Heart left ventricle (tissue), 16 donors: Measurements from ENCODE around the gene DRGX. TPM values are rescaled to one million over a fixed set of nuclear protein-coding genes. Genes with fewer than 3 reads are reported as not detected.

Experiments used
- ATAC-seq, 4 donors: fragments of 200-7000 bp; cut with Tn5 transposase; one replicate each; pipeline ENCODE4 v1.9.1; 2020 to 2022; ENCODE audit warnings: moderate library complexity in 4 of 4, mild to moderate bottlenecking in 3 of 4, moderate number of reproducible peaks in 1 of 4
- DNase-seq, 5 donors: peaks; one replicate each; pipeline ENCODE4 v3.0.0-alpha.2; 2020
- H3K27ac ChIP-seq, 12 donors: fragments of 200-600 bp; sonication (generic) in 4 of 12; one replicate each; pipeline versions ENCODE4 v1.5.0 to v1.8.0; 2016 to 2022; ENCODE audit warnings: mild to moderate bottlenecking in 2 of 12
- H3K27me3 ChIP-seq, 9 donors: fragments of 200-600 bp; sonication (generic) in 2 of 9; one replicate each; pipeline versions ENCODE4 v1.5.1 to v1.8.0; 2016 to 2022; ENCODE audit warnings: mild to moderate bottlenecking in 3 of 9
- H3K36me3 ChIP-seq, 9 donors: fragments of 200-600 bp; sonication (generic) in 2 of 9; one replicate each; pipeline versions ENCODE4 v1.5.0 to v1.8.0; 2018 to 2022; ENCODE audit warnings: mild to moderate bottlenecking in 2 of 9
- H3K4me1 ChIP-seq, 12 donors: fragments of 200-600 bp; sonication (generic) in 4 of 12; one replicate each; pipeline versions ENCODE4 v1.5.0 to v1.8.0; 2016 to 2022; ENCODE audit warnings: mild to moderate bottlenecking in 3 of 12
- H3K4me3 ChIP-seq, 12 donors: fragments of 200-600 bp; sonication (generic) in 4 of 12; one replicate each; pipeline versions ENCODE4 v1.5.0 to v1.8.0; 2017 to 2022; ENCODE audit warnings: mild to moderate bottlenecking in 9 of 12, moderate library complexity in 4 of 12
- H3K9me3 ChIP-seq, 12 donors: fragments of 200-600 bp; sonication (generic) in 4 of 12; one replicate each; pipeline versions ENCODE4 v1.5.0 to v1.8.0; 2016 to 2022; ENCODE audit warnings: mild to moderate bottlenecking in 1 of 12
- POLR2A ChIP-seq, 2 donors: fragments of 450-650 bp; IDR thresholded peaks; one replicate each; pipeline ENCODE4 v1.6.1; 2017; ENCODE audit warnings: antibody characterized with exemption in 2 of 2, mild to moderate bottlenecking in 2 of 2, moderate library complexity in 2 of 2
- WGBS, 4 donors: extraction: QIAGEN DNeasy Blood & Tissue Kit in 2 of 4; methylation state at CpG; one replicate each; pipeline versions ENCODE4 v1.1.5 to v1.1.7; 2013 to 2018; 5-methylcytosine and 5-hydroxymethylcytosine counted together
- intact Hi-C, 10 donors: fragments of 100-400 bp; cut with DNase I; formaldehyde crosslinking; loops; one replicate each; pipeline versions ENCODE4 v1.11.1 to v1.14.2; 2022
- long read RNA-seq, 3 donors: library from polyadenylated mRNA; unstranded; transcript quantifications; one replicate each; pipeline ENCODE4 v2.0.0, GENCODE V29; 2020 to 2021
- polyA plus RNA-seq, 2 donors: library from polyadenylated mRNA; stranded (reverse); fragments of 200-250 nt; gene quantifications; one replicate each; pipeline ENCODE4 v1.2.3, GENCODE V29; 2013
- total RNA-seq, 9 donors: library from RNA; depleted of rRNA in 2 of 9; stranded (reverse); fragments of >200 nt in 2 of 9; fragmentation: NEBNext Ultra II Directional in 3 of 9; extraction: Animal tissue kit (Norgen Biotek cat#: 25700) in 3 of 9; gene quantifications; one replicate each; pipeline versions ENCODE4 v1.1.0 to v1.2.4, GENCODE V29; 2016 to 2023
- TF ChIP-seq, protein P1 (sequence below), 12 donors: fragments of 200-600 bp; sonication (generic) in 4 of 12; IDR thresholded peaks; one replicate each; pipeline versions ENCODE4 v1.5.0 to v1.8.0; 2018 to 2022; ENCODE audit warnings: antibody characterized with exemption in 12 of 12, mild to moderate bottlenecking in 5 of 12
- donor health status: ischemic (EF 13 %, LVEDD 7.1; RV severe dilation, severe dysfunction).
- donor health status: healthy with polysubstance abuse.
- donor health status: DM: no; HTN: yes; CAD: no.
- donor health status: DM: no; HTN: no; CAD: no.
- donor health status: ischemic (EF 25% LVEDD 6.9; RV normal size, moderate dysfunction).
- donor health status: ischemic (EF 25% LVEDD 5.7; RV mildly dilated, moderate dysfunction).
- donor health status: healthy.
- donor health status: DM: yes; HTN: yes; CAD: no.
- donor health status: ischemic (EF 35%, LVEDD 5.7; RV mildly dilated, moderate dysfunction).
- donor health status: nonischemic (EF 11% LVEDD 7.7; RV severe dilation, severe dysfunction).
- donor health status: DM: yes; HTN: yes; CAD: no.
- donor health status: PGD.
- donor health status: ischemic (EF 29% LVEDD 5.4; RV normal size, mild dysfunction).
- donor health status: nonischemic (EF 23%, LVEDD 6.1; RV moderate dilation, normal function).

The DRGX gene
- not detected for total RNA-seq
- not detected for polyA plus RNA-seq
- long read RNA-seq, donor 1: 0 reads
- long read RNA-seq, donor 2: 0 reads
- long read RNA-seq, donor 3: 0 reads

DNA sequence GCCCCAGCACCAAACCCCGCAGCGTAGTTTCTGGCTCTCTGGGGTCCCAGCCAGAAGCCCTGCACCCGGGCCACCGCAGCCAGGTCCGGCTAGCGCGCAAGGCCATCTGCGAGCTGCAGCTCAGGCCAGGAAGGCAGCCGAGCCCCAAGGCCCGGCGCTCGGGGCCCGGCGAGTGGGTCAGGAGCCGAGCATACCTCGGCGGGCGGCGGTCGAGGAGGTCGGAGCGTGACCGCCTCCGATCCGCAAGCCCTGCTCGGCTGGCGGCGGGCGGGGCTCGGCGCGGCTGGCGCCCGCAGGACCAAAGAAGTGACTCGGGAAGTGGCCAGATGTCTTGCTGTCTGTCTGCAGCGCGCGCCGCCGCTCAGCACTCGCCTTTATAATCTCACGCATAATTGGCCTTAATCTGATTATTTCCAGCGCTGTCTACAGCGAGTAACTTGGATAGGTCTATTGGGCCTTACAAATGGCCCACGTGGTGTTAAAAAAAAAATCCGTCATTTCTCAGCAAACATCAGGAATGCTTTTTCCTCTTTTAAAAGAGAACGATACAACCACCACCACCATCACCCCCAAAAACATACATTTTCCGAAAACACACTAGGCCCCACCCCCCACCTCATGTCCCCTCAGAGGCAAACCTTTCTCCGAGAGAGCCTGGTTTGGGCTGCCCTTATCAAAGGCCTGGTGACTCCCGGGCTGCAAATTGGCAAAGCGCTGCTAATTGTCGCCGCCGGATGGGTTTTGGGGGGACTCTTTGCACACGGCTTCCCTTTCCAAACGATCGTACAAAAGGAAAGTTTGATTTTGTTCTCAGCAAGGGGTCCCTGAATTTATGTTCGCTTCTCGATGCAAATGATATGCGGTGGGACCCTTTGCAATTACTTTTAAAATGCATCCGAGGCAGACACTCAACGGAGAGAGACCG, at the start of gene DRGX:
DRGX (minus strand) TSS at position 349 of the 925 bp plus-strand sequence. CDS start 649 bp downstream, outside the sequence.
- intact Hi-C loops: no loop called here
- H3K4me3 ChIP-seq: peak within 1 kb of the TSS in 4 of 12 donors; percentile 7 to 27 (median 14)
- peaks cover 0 to 40% (median 27%) of the 10 kb centered on the region in 12 donors for H3K4me1 ChIP-seq
- DNase-seq (no peak), ATAC-seq (no peak)
- peaks cover 56 to 100% (median 81%) of the 10 kb centered on the region in 9 donors for H3K27me3 ChIP-seq
- no peaks in the 10 kb centered on the region for H3K36me3 ChIP-seq
- TF ChIP-seq POLR2A (IDR thresholded peaks at IDR 0.05): no peak
- TF ChIP-seq, protein P1, sequence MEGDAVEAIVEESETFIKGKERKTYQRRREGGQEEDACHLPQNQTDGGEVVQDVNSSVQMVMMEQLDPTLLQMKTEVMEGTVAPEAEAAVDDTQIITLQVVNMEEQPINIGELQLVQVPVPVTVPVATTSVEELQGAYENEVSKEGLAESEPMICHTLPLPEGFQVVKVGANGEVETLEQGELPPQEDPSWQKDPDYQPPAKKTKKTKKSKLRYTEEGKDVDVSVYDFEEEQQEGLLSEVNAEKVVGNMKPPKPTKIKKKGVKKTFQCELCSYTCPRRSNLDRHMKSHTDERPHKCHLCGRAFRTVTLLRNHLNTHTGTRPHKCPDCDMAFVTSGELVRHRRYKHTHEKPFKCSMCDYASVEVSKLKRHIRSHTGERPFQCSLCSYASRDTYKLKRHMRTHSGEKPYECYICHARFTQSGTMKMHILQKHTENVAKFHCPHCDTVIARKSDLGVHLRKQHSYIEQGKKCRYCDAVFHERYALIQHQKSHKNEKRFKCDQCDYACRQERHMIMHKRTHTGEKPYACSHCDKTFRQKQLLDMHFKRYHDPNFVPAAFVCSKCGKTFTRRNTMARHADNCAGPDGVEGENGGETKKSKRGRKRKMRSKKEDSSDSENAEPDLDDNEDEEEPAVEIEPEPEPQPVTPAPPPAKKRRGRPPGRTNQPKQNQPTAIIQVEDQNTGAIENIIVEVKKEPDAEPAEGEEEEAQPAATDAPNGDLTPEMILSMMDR (IDR thresholded peaks at IDR 0.05): no peak
- H3K27ac ChIP-seq: no peak within 1 kb of the TSS
- 3 to 7% (median 5%) methylated on average over 31 to 63 of the region's 63 CpGs for WGBS, 4 donors
- H3K9me3 ChIP-seq: no peaks in the 10 kb centered on the region

DNA sequence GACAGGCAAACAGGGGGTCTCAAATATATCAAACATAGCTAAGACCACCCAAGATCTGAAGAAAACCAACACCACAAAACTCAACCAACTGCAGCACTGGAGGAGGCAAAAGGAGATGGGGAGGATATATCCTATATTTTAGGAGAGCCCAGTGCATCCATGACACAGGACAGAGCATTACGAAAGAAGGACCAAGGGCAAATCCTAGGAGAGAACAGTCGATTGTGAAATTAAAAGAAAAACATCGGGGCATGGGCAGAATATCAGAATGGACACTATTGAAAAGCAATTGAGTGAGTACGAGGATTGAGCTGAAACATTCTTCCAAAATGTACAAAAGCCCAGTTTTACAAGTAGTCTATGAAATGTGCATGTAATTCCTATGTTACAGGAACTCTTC, 48.5 kb upstream of the DRGX start:
- TF ChIP-seq POLR2A (IDR thresholded peaks at IDR 0.05): no peak
- Histone ChIP-seq H3K27me3 (no peaks in the 10 kb centered on the region), H3K4me3 (no peak overlapping the region), H3K27ac (no peak overlapping the region), H3K4me1 (no peaks in the 10 kb centered on the region), H3K36me3 (no peaks in the 10 kb centered on the region), H3K9me3 (peaks cover 0 to 19% (median 11%) of the 10 kb centered on the region in 12 donors)
- intact Hi-C loops: no loop called here
- ATAC-seq (no peak), DNase-seq (no peak)
- 92 to 96% (median 93%) methylated on average over 4 of the region's 4 CpGs for WGBS, 4 donors

DNA sequence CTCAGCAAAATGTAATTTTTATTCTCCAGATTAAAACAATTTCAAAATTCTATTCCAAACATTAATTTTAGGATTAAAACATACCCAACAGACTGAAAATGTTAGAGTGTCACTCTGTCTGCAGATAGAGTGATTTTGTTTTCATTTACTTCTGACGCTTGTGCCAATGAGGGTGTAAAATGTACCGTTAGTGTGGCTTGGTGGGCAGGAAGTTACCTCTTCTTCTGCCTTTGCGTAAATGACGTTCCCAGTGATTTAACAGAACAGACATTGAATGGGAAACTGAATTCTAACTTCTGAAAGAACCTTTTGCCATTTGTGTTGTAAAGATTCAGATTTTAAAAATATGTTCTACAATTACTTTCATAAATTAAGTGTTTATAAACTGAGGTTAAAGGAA, 47.0 kb upstream of the DRGX start:
- 84 to 89% (median 88%) methylated on average over 4 of the region's 4 CpGs for WGBS, 4 donors
- H3K36me3 ChIP-seq: no peaks in the 10 kb centered on the region
- TF ChIP-seq POLR2A (IDR thresholded peaks at IDR 0.05): no peak
- TF ChIP-seq, protein P1 (IDR thresholded peaks at IDR 0.05): no peak
- H3K4me3 ChIP-seq: no peak overlapping the region
- no peaks in the 10 kb centered on the region for H3K4me1 ChIP-seq
- no peak for ATAC-seq
- no peak for DNase-seq
- intact Hi-C loops: no loop called here
- peaks cover 0 to 4% (median 0%) of the 10 kb centered on the region in 12 donors for H3K9me3 ChIP-seq
- H3K27ac ChIP-seq: no peak overlapping the region
- no peaks in the 10 kb centered on the region for H3K27me3 ChIP-seq

DNA sequence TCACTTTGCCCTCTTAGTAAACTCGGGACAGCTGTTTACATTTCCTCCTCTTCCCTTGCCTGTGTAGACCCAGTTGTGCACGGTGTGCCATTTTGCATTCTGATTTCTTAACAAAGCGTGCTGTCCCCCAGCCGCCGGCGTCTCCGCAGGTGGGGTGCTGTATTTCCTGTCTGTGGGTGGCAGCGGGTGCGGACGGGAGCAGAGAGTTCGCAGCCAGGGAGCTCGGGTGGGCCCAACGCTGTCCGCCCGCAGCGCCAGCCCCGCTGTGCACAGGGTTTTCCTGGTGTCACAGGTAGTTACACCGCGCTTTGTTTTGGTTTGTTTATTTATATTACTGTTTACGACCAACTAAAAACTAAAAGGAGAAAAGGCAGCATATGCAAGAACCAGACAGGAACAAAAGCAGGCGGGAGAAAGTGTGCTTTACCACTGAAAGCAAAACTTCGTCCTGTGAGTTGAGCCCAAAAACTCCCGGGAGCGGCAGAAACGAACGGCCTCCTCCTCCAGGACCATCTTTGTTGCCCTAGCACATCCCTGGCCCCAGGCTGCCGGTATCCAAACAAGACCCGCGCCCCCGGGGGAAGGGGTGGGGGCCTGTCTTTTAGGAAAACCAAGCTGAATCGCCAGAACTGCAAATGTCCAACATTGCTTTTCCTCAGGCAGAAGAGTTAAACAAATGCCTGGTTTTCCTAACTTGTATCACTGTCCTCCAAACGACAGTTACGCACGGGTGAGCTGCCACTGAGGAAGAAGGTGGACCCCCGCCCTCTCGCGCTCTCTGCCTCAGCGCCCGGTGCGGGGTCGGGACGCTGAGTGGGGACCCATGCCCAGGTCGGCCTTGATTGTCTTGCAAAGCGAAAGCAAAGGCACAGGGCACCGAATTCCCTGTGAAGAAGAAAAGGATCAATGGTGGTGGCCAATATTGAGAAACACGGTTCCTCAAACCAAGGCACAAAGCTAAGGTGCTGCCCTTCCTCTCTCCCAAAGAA, 45.9 kb upstream of the DRGX start:
- Histone ChIP-seq H3K27ac (no peak overlapping the region), H3K4me1 (no peaks in the 10 kb centered on the region), H3K36me3 (no peaks in the 10 kb centered on the region), H3K9me3 (no peaks in the 10 kb centered on the region), H3K4me3 (peak overlapping the region in 1 of 12 donors; percentile 6), H3K27me3 (no peaks in the 10 kb centered on the region)
- DNase-seq (no peak), ATAC-seq (no peak)
- no peak for TF ChIP-seq POLR2A (IDR thresholded peaks at IDR 0.05)
- TF ChIP-seq, protein P1 (IDR thresholded peaks at IDR 0.05): no peak
- 55 to 71% (median 60%) methylated on average over 45 to 46 of the region's 46 CpGs for WGBS, 4 donors
- intact Hi-C loops: no loop called here
